Astrocyte (in vitro differentiated cells and primary cell): ENCODE results near the gene TBC1D16.

Experiments
- EZH2 ChIP-seq: IDR thresholded peaks from 2 replicates; pipeline ENCODE4 v1.6.1; 2012; ENCODE audit warnings: mild to moderate bottlenecking, low read length, inconsistent platforms; ENCODE audit not compliant: insufficient read depth
- TF ChIP-seq, protein P1 (sequence below): IDR thresholded peaks from 2 replicates; pipeline ENCODE4 v1.5.1; 2011; ENCODE audit warnings: low read depth, mild to moderate bottlenecking, inconsistent platforms, low read length, moderate library complexity; ENCODE audit not compliant: insufficient read depth

DNA sequence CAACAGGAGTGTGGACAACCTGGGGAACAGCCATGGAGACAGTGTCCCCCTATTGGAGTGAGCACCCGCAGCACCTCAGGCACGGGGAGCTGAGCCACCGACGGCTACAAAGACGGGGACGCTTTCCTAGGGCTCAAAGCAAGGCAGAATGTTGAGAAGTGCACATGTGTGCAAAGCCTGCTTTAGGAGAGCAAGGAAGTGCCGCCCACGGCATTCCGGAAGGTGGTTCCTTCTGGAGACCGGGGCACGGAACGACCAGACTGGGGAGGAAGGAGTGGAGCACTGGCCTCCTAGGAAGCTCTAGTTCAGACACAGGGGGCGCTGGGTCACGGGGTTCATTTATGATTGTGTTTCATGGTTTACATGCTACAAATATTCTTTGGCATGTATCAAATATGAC is 52.2 kb downstream of the TBC1D16 start:
- TF ChIP-seq, protein P1, sequence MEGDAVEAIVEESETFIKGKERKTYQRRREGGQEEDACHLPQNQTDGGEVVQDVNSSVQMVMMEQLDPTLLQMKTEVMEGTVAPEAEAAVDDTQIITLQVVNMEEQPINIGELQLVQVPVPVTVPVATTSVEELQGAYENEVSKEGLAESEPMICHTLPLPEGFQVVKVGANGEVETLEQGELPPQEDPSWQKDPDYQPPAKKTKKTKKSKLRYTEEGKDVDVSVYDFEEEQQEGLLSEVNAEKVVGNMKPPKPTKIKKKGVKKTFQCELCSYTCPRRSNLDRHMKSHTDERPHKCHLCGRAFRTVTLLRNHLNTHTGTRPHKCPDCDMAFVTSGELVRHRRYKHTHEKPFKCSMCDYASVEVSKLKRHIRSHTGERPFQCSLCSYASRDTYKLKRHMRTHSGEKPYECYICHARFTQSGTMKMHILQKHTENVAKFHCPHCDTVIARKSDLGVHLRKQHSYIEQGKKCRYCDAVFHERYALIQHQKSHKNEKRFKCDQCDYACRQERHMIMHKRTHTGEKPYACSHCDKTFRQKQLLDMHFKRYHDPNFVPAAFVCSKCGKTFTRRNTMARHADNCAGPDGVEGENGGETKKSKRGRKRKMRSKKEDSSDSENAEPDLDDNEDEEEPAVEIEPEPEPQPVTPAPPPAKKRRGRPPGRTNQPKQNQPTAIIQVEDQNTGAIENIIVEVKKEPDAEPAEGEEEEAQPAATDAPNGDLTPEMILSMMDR: no peak
- TF ChIP-seq EZH2: no peak
